PFSK-1 (cell line): Measurements from ENCODE around the gene FLT3.
A peak's percentile ranks its signal among the peaks of the same experiment; 100 is the strongest.

Source experiments
- FOXP2 ChIP-seq: optimal IDR thresholded peaks from 2 replicates; pipeline ENCODE3; 2011; ENCODE audit warnings: borderline replicate concordance, control low read depth, inconsistent platforms; ENCODE audit not compliant: insufficient read depth; ENCODE audit errors: extremely low read length, extremely low read depth
- POLR2AphosphoS5 ChIP-seq: IDR thresholded peaks from 2 replicates; pipeline ENCODE4 v1.6.1; 2012; ENCODE audit warnings: low read depth, mild to moderate bottlenecking, control low read depth, low read length, moderate library complexity
- REST ChIP-seq, 2 experiments: IDR thresholded peaks; 2 replicates each; pipeline versions ENCODE4 v1.6.1 to v1.8.0; 2011 to 2012; ENCODE audit warnings: low read depth in 2 of 2, low read length in 2 of 2, control low read depth in 1 of 2, inconsistent platforms in 1 of 2, mild to moderate bottlenecking in 1 of 2, moderate library complexity in 1 of 2; ENCODE audit not compliant: insufficient read depth in 1 of 2
- SIN3A ChIP-seq: IDR thresholded peaks from 2 replicates; pipeline ENCODE4 v1.6.1; 2012; ENCODE audit warnings: mild to moderate bottlenecking, low read length, moderate library complexity, borderline replicate concordance; ENCODE audit not compliant: insufficient read depth
- TAF1 ChIP-seq: IDR thresholded peaks from 2 replicates; pipeline ENCODE4 v1.6.1; 2012; ENCODE audit warnings: low read length, control low read depth, borderline replicate concordance; ENCODE audit not compliant: insufficient read depth

FLT3 gene

GRCh38 chr13:27954406-27954851 is 145.9 kb downstream of the FLT3 start:
- TF ChIP-seq TAF1 (no peak), FOXP2 (no peak), SIN3A (no peak), REST (IDR thresholded peaks at IDR 0.05; ENCODE audit: insufficient read depth in 1 of 2, low read depth in 2 of 2, low read length in 2 of 2) (no peak), POLR2AphosphoS5 (no peak)

GRCh38 chr13:27953676-27954405 is 146.5 kb downstream of the FLT3 start:
- TF ChIP-seq FOXP2 (peak; percentile 12), REST (IDR thresholded peaks at IDR 0.05; ENCODE audit: insufficient read depth in 1 of 2, low read depth in 2 of 2, low read length in 2 of 2) (no peak)
